Measurements from ENCODE around the gene UGGT2. TPM values are rescaled to one million over a fixed set of nuclear protein-coding genes. Genes with fewer than 3 reads are reported as not detected.

Gene UGGT2
- total and polyA plus RNA-seq, 8 donors, result 24.1 to 50.0 (median 43.3) TPM

GRCh38 chr13:96033220-96034015, 19.8 kb downstream of the UGGT2 start:
- Histone ChIP-seq H3K27ac (no peak overlapping the region), H3K36me3 (peaks cover 0 to 4% of the 10 kb centered on the region in 2 donors), H3K4me3 (no peak overlapping the region), H3K27me3 (no peaks in the 10 kb centered on the region), H3K9me3 (peaks cover 0 to 11% of the 10 kb centered on the region in 2 donors), H3K4me1 (no peaks in the 10 kb centered on the region)
- no peak for DNase-seq
- intact Hi-C loops (cut with DNase I), result no loop called here
- ATAC-seq, result no peak
- TF ChIP-seq CTCF (IDR thresholded peaks at IDR 0.05), result no peak

GRCh38 chr13:96032717-96033116, 20.5 kb downstream of the UGGT2 start:
- Histone ChIP-seq H3K27me3 (no peaks in the 10 kb centered on the region), H3K36me3 (peaks cover 0 to 4% of the 10 kb centered on the region in 2 donors), H3K4me3 (no peak overlapping the region), H3K9me3 (peaks cover 0 to 11% of the 10 kb centered on the region in 2 donors), H3K4me1 (no peaks in the 10 kb centered on the region), H3K27ac (no peak overlapping the region)
- no peak for TF ChIP-seq CTCF (IDR thresholded peaks at IDR 0.05)
- DNase-seq, result no peak
- intact Hi-C loops (cut with DNase I), result no loop called here
- no peak for ATAC-seq

GRCh38 chr13:96029002-96029401, 24.2 kb downstream of the UGGT2 start:
- TF ChIP-seq CTCF (IDR thresholded peaks at IDR 0.05), result no peak
- peaks cover 0 to 4% of the 10 kb centered on the region in 2 donors for H3K9me3 ChIP-seq
- no peak overlapping the region for H3K4me3 ChIP-seq
- no peak overlapping the region for H3K27ac ChIP-seq
- DNase-seq (no peak), ATAC-seq (no peak)
- intact Hi-C loops (cut with DNase I), result no loop called here
- H3K36me3 ChIP-seq, result peaks cover 0 to 4% of the 10 kb centered on the region in 2 donors
- H3K27me3 ChIP-seq, result no peaks in the 10 kb centered on the region
- no peaks in the 10 kb centered on the region for H3K4me1 ChIP-seq

GRCh38 chr13:96027496-96027895, 25.7 kb downstream of the UGGT2 start:
- H3K9me3 ChIP-seq, result no peaks in the 10 kb centered on the region
- no peak for DNase-seq
- no peak overlapping the region for H3K4me3 ChIP-seq
- H3K27ac ChIP-seq, result no peak overlapping the region
- no peaks in the 10 kb centered on the region for H3K4me1 ChIP-seq
- ATAC-seq, result no peak
- no peak for TF ChIP-seq CTCF (IDR thresholded peaks at IDR 0.05)
- H3K27me3 ChIP-seq, result no peaks in the 10 kb centered on the region
- H3K36me3 ChIP-seq, result peaks cover 0 to 4% of the 10 kb centered on the region in 2 donors
- intact Hi-C loops (cut with DNase I), result no loop called here

- no peak overlapping the region for H3K4me3 ChIP-seq
- no peak overlapping the region for H3K27ac ChIP-seq
- H3K9me3 ChIP-seq, result no peaks in the 10 kb centered on the region
- H3K27me3 ChIP-seq, result no peaks in the 10 kb centered on the region
- intact Hi-C loops (cut with DNase I), result no loop called here
- TF ChIP-seq CTCF (IDR thresholded peaks at IDR 0.05), result no peak
- no peak for ATAC-seq
- H3K36me3 ChIP-seq, result no peaks in the 10 kb centered on the region
- no peaks in the 10 kb centered on the region for H3K4me1 ChIP-seq
- DNase-seq, result no peak
These were observed 27.9 kb downstream of the UGGT2 start for GRCh38 chr13:96025283-96025682.
